Smooth muscle cell (in vitro differentiated cells): ENCODE data around the gene COQ5. TPM values are rescaled to one million over a fixed set of nuclear protein-coding genes. Genes with fewer than 3 reads are reported as not detected.
"Not testable (repeated sequence)": the region's sequence is repeated elsewhere in the genome, so short reads cannot be mapped to it uniquely, and the experiment has no call there.

ENCODE experiments used
- DNase-seq: peaks from one replicate; lab custom pipeline; 2025; ENCODE audit not compliant: unreplicated experiment; lab: John Stamatoyannopoulos, UW
- H2AFZ ChIP-seq: fragments of 200-600 bp; sonication (generic); 2 replicates; pipeline ENCODE4 v1.6.0; 2016; ENCODE audit warnings: antibody characterized with exemption, low read depth, mild to moderate bottlenecking
- H3F3A ChIP-seq: fragments of 200-600 bp; sonication (generic); 2 replicates; pipeline ENCODE4 v1.6.0; 2017; ENCODE audit warnings: antibody characterized with exemption, low read depth
- H3K27ac ChIP-seq: fragments of 200-600 bp; sonication (generic); 2 replicates; pipeline ENCODE4 v1.5.1; 2016; ENCODE audit warnings: low read depth, mild to moderate bottlenecking
- H3K27me3 ChIP-seq: fragments of 200-600 bp; sonication (generic); 2 replicates; pipeline ENCODE4 v1.6.1; 2016; ENCODE audit warnings: low read depth, mild to moderate bottlenecking
- H3K36me3 ChIP-seq: fragments of 200-600 bp; sonication (generic); 2 replicates; pipeline ENCODE4 v1.5.1; 2016; ENCODE audit warnings: low read depth
- H3K4me1 ChIP-seq: fragments of 200-600 bp; sonication (generic); 2 replicates; pipeline ENCODE4 v1.5.1; 2016; ENCODE audit warnings: low read depth
- H3K4me2 ChIP-seq: fragments of 200-600 bp; sonication (generic); 2 replicates; pipeline ENCODE4 v1.6.0; 2016; ENCODE audit warnings: mild to moderate bottlenecking
- H3K4me3 ChIP-seq: fragments of 200-600 bp; sonication (generic); 2 replicates; pipeline ENCODE4 v1.5.1; 2016; ENCODE audit warnings: mild to moderate bottlenecking
- H3K79me2 ChIP-seq: fragments of 200-600 bp; sonication (generic); 2 replicates; pipeline ENCODE4 v1.6.0; 2016; ENCODE audit warnings: low read depth, mild to moderate bottlenecking
- H3K9ac ChIP-seq: fragments of 200-600 bp; sonication (generic); 2 replicates; pipeline ENCODE4 v1.6.0; 2016; ENCODE audit warnings: low read depth
- H3K9me3 ChIP-seq: fragments of 200-600 bp; sonication (generic); replicated peaks from 2 replicates; pipeline ENCODE4 v1.5.1; 2016; ENCODE audit warnings: low read depth
- H4K20me1 ChIP-seq: fragments of 200-600 bp; sonication (generic); 2 replicates; pipeline ENCODE4 v1.6.0; 2016; ENCODE audit warnings: low read depth
- CTCF ChIP-seq: fragments of 200-600 bp; sonication (generic); IDR thresholded peaks from 2 replicates; pipeline ENCODE4 v1.5.1; 2017; ENCODE audit warnings: borderline replicate concordance, mild to moderate bottlenecking, antibody characterized with exemption; ENCODE audit not compliant: insufficient read depth, poor library complexity, severe bottlenecking
- WGBS: methylation state at CpG from one replicate; pipeline ENCODE4 v1.1.7; 2016; ENCODE audit warnings: low lambda C conversion rate; 5-methylcytosine and 5-hydroxymethylcytosine counted together
- polyA plus RNA-seq: library from polyadenylated mRNA; unstranded; fragments of >200 nt; fragmentation: Nextera tagmentation; extraction: Ambion mirVana; gene quantifications from 2 replicates; pipeline ENCODE4 v1.2.1, GENCODE V29; 2016
- total RNA-seq: library from RNA; depleted of rRNA; stranded (reverse); fragments of >200 nt; gene quantifications from 2 replicates; pipeline ENCODE4 v1.2.3, GENCODE V29; 2014

The COQ5 gene
- total and polyA plus RNA-seq, 2 experiments from 2014 or later, result 32.5 to 46.9 TPM

DNA sequence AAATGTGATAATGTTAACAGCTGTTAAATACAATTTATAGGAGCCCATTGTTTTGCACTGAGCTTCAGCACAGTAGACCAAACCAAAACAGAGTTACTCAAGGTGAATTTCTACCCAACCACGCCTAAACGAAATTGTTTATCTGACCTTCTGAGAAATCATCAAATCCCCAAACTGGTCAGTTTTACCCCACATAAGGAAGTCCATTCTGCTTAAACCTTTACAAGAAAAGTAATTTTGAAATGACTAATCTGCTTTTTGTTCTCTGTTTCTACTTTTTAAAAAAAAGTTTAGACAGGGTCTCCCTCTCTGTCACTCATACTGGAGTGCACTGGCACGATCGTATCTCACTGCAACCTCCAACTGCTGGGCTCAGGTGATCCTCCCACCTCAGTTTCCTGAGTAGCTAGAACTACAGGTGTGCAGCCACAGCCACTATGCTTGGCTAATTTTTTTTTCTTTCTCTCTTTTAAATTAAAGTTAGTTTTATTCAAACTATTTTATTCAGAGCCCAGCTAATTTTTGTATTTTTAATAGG, 3.8 kb upstream of the COQ5 start:
- Histone ChIP-seq H3K27me3 (no peaks in the 10 kb centered on the region), H3K9ac (no peak overlapping the region), H2AFZ (no peak overlapping the region), H3K9me3 (no peaks in the 10 kb centered on the region), H4K20me1 (peaks cover 31% of the 10 kb centered on the region), H3K27ac (no peak overlapping the region), H3K4me3 (no peak overlapping the region), H3K4me1 (peaks cover 36% of the 10 kb centered on the region), H3F3A (peaks cover 5% of the 10 kb centered on the region), H3K36me3 (no peaks in the 10 kb centered on the region), H3K4me2 (no peak overlapping the region), H3K79me2 (peaks cover 36% of the 10 kb centered on the region)
- 80% methylated on average over 4 of the region's 4 CpGs for WGBS
- TF ChIP-seq CTCF, result no peak
- DNase-seq, result no peak

DNA sequence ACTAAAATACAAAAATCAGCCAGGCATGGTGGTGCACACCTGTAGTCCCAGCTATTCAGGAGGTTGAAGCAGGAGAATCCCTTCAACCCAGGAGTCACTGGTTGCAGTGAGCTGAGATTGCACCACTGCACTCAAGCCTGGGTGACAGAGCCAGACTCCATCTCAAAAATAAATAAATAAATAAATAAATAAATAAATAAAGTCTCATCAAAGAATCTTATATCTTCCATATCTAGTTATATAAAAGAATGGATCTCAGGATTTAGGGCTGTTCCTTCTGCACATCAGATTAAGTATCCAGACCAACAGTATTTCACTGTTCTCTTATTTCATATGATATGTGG, 1.4 kb upstream of the COQ5 start:
- not testable (repeated sequence) for H4K20me1 ChIP-seq, H3K9me3 ChIP-seq, DNase-seq, H3K27me3 ChIP-seq, H3K36me3 ChIP-seq, H3F3A ChIP-seq
- peaks cover 12% of the 10 kb centered on the region for H3K79me2 ChIP-seq
- H3K9ac ChIP-seq, result peak overlapping the region; percentile 98
- H3K27ac ChIP-seq, result peak overlapping the region; percentile 89
- H3K4me1 ChIP-seq, result peaks cover 15% of the 10 kb centered on the region
- H3K4me2 ChIP-seq, result peak overlapping the region; percentile 86
- peak overlapping the region; percentile 95 for H2AFZ ChIP-seq
- H3K4me3 ChIP-seq, result peak overlapping the region; percentile 95

GRCh38 chr12:120529641-120530417, 871 bp upstream of the COQ5 start:
- H3K4me3 ChIP-seq, result peak overlapping the region; percentile 95
- peaks cover 6% of the 10 kb centered on the region for H3K79me2 ChIP-seq
- H3K36me3 ChIP-seq, result no peaks in the 10 kb centered on the region
- peaks cover 13% of the 10 kb centered on the region for H3K4me1 ChIP-seq
- H3K27ac ChIP-seq, result peak overlapping the region; percentile 89
- H2AFZ ChIP-seq, result peak overlapping the region; percentile 95
- H3K27me3 ChIP-seq, result no peaks in the 10 kb centered on the region
- H3K9me3 ChIP-seq, result no peaks in the 10 kb centered on the region
- peak overlapping the region; percentile 98 for H3K9ac ChIP-seq
- peak overlapping the region; percentile 86 for H3K4me2 ChIP-seq
- DNase-seq, result no peak
- whole genome bisulfite sequencing, result 60% methylated on average over 19 of the region's 19 CpGs
- no peaks in the 10 kb centered on the region for H3F3A ChIP-seq
- TF ChIP-seq CTCF, result peak; percentile 10
- H4K20me1 ChIP-seq, result peaks cover 2% of the 10 kb centered on the region

DNA sequence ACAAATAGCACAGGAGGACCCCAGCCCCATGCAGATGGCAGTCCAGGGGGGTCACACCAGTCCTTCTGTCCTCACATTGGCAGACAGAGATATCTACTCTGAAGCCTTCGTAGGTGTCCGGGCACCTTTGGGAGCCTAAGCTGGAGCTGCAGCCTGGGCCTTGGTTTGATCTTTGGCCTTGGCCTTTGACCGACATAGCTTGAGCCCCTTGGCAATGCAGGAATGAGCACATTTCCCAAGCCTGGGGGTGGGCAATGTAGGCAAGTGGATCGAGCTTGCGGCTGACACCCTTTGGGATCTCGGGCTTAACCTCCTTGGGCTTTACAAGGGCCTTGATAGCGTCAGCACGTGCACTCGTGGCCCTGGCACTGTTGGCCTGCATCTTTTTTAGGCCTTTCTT, 6.4 kb downstream of the COQ5 start:
- H3K9me3 ChIP-seq, result no peaks in the 10 kb centered on the region
- no peak overlapping the region for H2AFZ ChIP-seq
- no peak overlapping the region for H3K9ac ChIP-seq
- no peak overlapping the region for H3K4me2 ChIP-seq
- H3F3A ChIP-seq, result no peaks in the 10 kb centered on the region
- H3K4me1 ChIP-seq, result no peaks in the 10 kb centered on the region
- H3K27ac ChIP-seq, result no peak overlapping the region
- H3K79me2 ChIP-seq, result no peaks in the 10 kb centered on the region
- DNase-seq, result no peak
- 98% methylated on average over 9 of the region's 9 CpGs for WGBS
- H3K36me3 ChIP-seq, result no peaks in the 10 kb centered on the region
- no peaks in the 10 kb centered on the region for H4K20me1 ChIP-seq
- TF ChIP-seq CTCF, result no peak
- no peaks in the 10 kb centered on the region for H3K27me3 ChIP-seq
- no peak overlapping the region for H3K4me3 ChIP-seq

- H3K9me3 ChIP-seq, H3K4me3 ChIP-seq, H4K20me1 ChIP-seq, H3K27me3 ChIP-seq, DNase-seq, H3K9ac ChIP-seq, H3K4me2 ChIP-seq, H3F3A ChIP-seq, H3K36me3 ChIP-seq, H3K27ac ChIP-seq, H3K79me2 ChIP-seq, H2AFZ ChIP-seq, H3K4me1 ChIP-seq: not testable (repeated sequence)
- WGBS, result 94% methylated on average over 8 of the region's 8 CpGs
These were observed 9.6 kb downstream of the COQ5 start for GRCh38 chr12:120519324-120519723.
